Urothelium cell line (cell line): Measurements from ENCODE around the gene RBP3.
A peak's percentile ranks its signal among the peaks of the same experiment; 100 is the strongest.

ENCODE experiments used
- DNase-seq: peaks from one replicate; pipeline ENCODE4 v3.0.0; 2011; ENCODE audit warnings: low spot score, mixed read lengths
- FAIRE-seq: peaks from 2 replicates; lab custom pipeline; 2011; peaks lifted over from hg19 to GRCh38; lab: Jason Lieb, UNC

Gene RBP3

GRCh38 chr10:47388879-47389278, 40.7 kb downstream of the RBP3 start:
- FAIRE-seq (no peak), DNase-seq (no peak)

- FAIRE-seq (no peak), DNase-seq (no peak)
These were observed 41.5 kb downstream of the RBP3 start for GRCh38 chr10:47389619-47390018.

- no peak for FAIRE-seq
- no peak for DNase-seq
These were observed 48.2 kb downstream of the RBP3 start for GRCh38 chr10:47396311-47396717.

GRCh38 chr10:47397256-47397655, 49.1 kb downstream of the RBP3 start:
- FAIRE-seq = no peak
- DNase-seq = no peak

- no peak for DNase-seq
- FAIRE-seq = no peak
These were observed 52.1 kb downstream of the RBP3 start for GRCh38 chr10:47400251-47400650.

- FAIRE-seq = no peak
- DNase-seq = no peak
These were observed 52.6 kb downstream of the RBP3 start for GRCh38 chr10:47400786-47401185.

- DNase-seq (no peak), FAIRE-seq (no peak)
These were observed 53.0 kb downstream of the RBP3 start for GRCh38 chr10:47401210-47401609.

- FAIRE-seq (no peak), DNase-seq (no peak)
These were observed 53.9 kb downstream of the RBP3 start for GRCh38 chr10:47401874-47402640.

- FAIRE-seq (no peak), DNase-seq (peak; percentile 87)
These were observed 54.6 kb downstream of the RBP3 start for GRCh38 chr10:47402641-47403301.

GRCh38 chr10:47403446-47404318, 55.5 kb downstream of the RBP3 start:
- DNase-seq (no peak), FAIRE-seq (no peak)

GRCh38 chr10:47404446-47404845, 56.3 kb downstream of the RBP3 start:
- DNase-seq (no peak), FAIRE-seq (no peak)

GRCh38 chr10:47404937-47405336, 56.8 kb downstream of the RBP3 start:
- DNase-seq (no peak), FAIRE-seq (no peak)

GRCh38 chr10:47405857-47406547, 57.8 kb downstream of the RBP3 start:
- FAIRE-seq (no peak), DNase-seq (no peak)

- DNase-seq = no peak
- no peak for FAIRE-seq
These were observed 58.3 kb downstream of the RBP3 start for GRCh38 chr10:47406548-47406869.

GRCh38 chr10:47406870-47407691, 58.9 kb downstream of the RBP3 start:
- DNase-seq (peak; percentile 90), FAIRE-seq (no peak)
